ENCODE data around the gene CFAP126.
A peak's percentile ranks its signal among the peaks of the same experiment; 100 is the strongest.

- TF ChIP-seq CTCF (IDR thresholded peaks at IDR 0.05; ENCODE audit: poor library complexity, severe bottlenecking) (peak; percentile 34), EP300 (conservative IDR thresholded peaks at IDR 0.05; ENCODE audit: poor library complexity, severe bottlenecking) (no peak), POLR2AphosphoS5 (IDR thresholded peaks at IDR 0.05) (no peak), EZH2 (IDR thresholded peaks at IDR 0.05; ENCODE audit: borderline replicate concordance, insufficient read depth, low read length, poor library complexity, severe bottlenecking) (no peak), TAF1 (IDR thresholded peaks at IDR 0.05; ENCODE audit: low read depth) (no peak)
These were observed 6.7 kb upstream of the CFAP126 start for GRCh38 chr1:161374373-161374772.
